ENCODE measurements around the gene EML6. TPM values are rescaled to one million over a fixed set of nuclear protein-coding genes. Genes with fewer than 3 reads are reported as not detected.
A peak's percentile ranks its signal among the peaks of the same experiment; 100 is the strongest.

EML6 gene
- polyA plus RNA-seq, 1 donor = 6.0 TPM

DNA sequence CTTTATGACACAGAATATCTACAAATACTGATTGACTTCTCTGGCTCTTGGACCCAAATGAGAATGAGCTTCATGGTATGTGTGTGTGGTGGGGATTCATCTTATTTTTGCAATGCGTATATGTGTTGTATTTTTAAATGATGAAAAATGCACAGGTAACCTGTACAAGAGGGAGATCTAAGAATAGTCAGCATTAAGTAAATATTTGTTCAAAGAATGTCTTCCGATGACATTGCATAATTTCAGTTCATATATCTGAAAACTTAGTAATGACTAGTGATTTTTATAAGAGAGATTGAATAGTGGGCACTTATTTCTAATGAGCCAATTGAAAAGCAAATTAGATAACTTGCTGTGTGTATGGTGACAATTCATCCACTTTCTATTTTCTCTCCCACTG is 66.4 kb downstream of the EML6 start:
- 50% methylated on average over 2 of the region's 2 CpGs for WGBS (ENCODE audit: insufficient coverage, low lambda C conversion rate)
- no peak overlapping the region for H3K27ac ChIP-seq (ENCODE audit: low read length)
- no peaks in the 10 kb centered on the region for H3K4me1 ChIP-seq (ENCODE audit: control insufficient read depth, insufficient read depth, low read length)
- no peaks in the 10 kb centered on the region for H3K27me3 ChIP-seq (ENCODE audit: control insufficient read depth, insufficient read depth, low read length)
- H3K4me3 ChIP-seq (ENCODE audit: low read length) = no peak overlapping the region
- no peaks in the 10 kb centered on the region for H3K9me3 ChIP-seq (ENCODE audit: control insufficient read depth, low read depth, low read length)
- DNase-seq = no peak
- H3K36me3 ChIP-seq (ENCODE audit: control insufficient read depth, insufficient read depth, low read length) = no peaks in the 10 kb centered on the region

DNA sequence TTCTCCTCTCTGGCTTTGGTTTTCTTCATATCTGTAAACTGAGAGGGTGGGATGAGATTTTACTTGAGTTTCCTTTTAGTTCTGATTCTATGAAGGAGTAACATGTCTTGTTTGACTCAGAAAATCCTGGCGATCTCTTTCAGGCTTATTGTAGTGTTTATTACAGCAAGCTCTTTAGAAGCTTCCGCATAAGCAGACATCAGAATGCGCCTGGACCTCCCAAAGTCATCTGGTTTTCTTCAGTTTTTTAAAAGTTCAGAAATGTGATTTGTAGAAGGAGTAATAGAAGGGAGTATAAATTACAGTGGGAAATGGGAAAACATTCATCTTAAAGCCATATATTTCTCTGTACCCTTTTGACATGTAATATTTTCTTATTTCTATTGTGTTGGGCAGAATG is 68.4 kb downstream of the EML6 start:
- H3K4me1 ChIP-seq (ENCODE audit: control insufficient read depth, insufficient read depth, low read length) = no peaks in the 10 kb centered on the region
- H3K36me3 ChIP-seq (ENCODE audit: control insufficient read depth, insufficient read depth, low read length) = no peaks in the 10 kb centered on the region
- no peaks in the 10 kb centered on the region for H3K9me3 ChIP-seq (ENCODE audit: control insufficient read depth, low read depth, low read length)
- H3K27me3 ChIP-seq (ENCODE audit: control insufficient read depth, insufficient read depth, low read length) = no peaks in the 10 kb centered on the region
- no peak overlapping the region for H3K27ac ChIP-seq (ENCODE audit: low read length)
- WGBS (ENCODE audit: insufficient coverage, low lambda C conversion rate) = 89% methylated on average over 3 of the region's 3 CpGs
- no peak overlapping the region for H3K4me3 ChIP-seq (ENCODE audit: low read length)
- DNase-seq = no peak

- Histone ChIP-seq H3K9me3 (ENCODE audit: control insufficient read depth, low read depth, low read length) (no peaks in the 10 kb centered on the region), H3K27me3 (ENCODE audit: control insufficient read depth, insufficient read depth, low read length) (no peaks in the 10 kb centered on the region), H3K4me3 (ENCODE audit: low read length) (no peak overlapping the region), H3K27ac (ENCODE audit: low read length) (no peak overlapping the region), H3K36me3 (ENCODE audit: control insufficient read depth, insufficient read depth, low read length) (no peaks in the 10 kb centered on the region), H3K4me1 (ENCODE audit: control insufficient read depth, insufficient read depth, low read length) (no peaks in the 10 kb centered on the region)
- no CpG with 5 or more reads among the region's 4 CpGs for WGBS (ENCODE audit: insufficient coverage, low lambda C conversion rate)
- no peak for DNase-seq
Measured at GRCh38 chr2:54797307-54797706, 73.8 kb downstream of the EML6 start.

DNA sequence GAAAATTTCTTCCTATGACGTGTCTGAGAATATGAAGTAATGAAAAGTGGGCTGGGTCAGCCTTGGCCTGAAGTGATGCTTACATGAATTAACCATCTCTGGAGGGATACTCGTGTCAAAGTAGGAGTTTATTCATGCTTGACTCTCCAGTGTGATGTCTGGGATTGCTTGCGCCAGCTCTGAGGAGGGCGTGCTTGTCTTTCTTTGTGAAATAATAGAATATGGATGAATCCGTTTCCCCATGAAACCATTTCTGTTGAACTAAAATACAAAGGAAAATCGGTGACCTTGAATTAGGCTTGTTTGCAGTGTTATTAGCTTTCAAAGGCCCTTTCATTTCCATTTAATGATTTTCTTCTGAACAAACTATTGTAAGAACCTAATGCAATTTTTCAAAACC is 77.9 kb downstream of the EML6 start:
- Histone ChIP-seq H3K4me3 (ENCODE audit: low read length) (no peak overlapping the region), H3K36me3 (ENCODE audit: control insufficient read depth, insufficient read depth, low read length) (no peaks in the 10 kb centered on the region), H3K27ac (ENCODE audit: low read length) (no peak overlapping the region), H3K4me1 (ENCODE audit: control insufficient read depth, insufficient read depth, low read length) (no peaks in the 10 kb centered on the region), H3K27me3 (ENCODE audit: control insufficient read depth, insufficient read depth, low read length) (no peaks in the 10 kb centered on the region), H3K9me3 (ENCODE audit: control insufficient read depth, low read depth, low read length) (no peaks in the 10 kb centered on the region)
- 94% methylated on average over 3 of the region's 6 CpGs for WGBS (ENCODE audit: insufficient coverage, low lambda C conversion rate)
- DNase-seq = no peak

DNA sequence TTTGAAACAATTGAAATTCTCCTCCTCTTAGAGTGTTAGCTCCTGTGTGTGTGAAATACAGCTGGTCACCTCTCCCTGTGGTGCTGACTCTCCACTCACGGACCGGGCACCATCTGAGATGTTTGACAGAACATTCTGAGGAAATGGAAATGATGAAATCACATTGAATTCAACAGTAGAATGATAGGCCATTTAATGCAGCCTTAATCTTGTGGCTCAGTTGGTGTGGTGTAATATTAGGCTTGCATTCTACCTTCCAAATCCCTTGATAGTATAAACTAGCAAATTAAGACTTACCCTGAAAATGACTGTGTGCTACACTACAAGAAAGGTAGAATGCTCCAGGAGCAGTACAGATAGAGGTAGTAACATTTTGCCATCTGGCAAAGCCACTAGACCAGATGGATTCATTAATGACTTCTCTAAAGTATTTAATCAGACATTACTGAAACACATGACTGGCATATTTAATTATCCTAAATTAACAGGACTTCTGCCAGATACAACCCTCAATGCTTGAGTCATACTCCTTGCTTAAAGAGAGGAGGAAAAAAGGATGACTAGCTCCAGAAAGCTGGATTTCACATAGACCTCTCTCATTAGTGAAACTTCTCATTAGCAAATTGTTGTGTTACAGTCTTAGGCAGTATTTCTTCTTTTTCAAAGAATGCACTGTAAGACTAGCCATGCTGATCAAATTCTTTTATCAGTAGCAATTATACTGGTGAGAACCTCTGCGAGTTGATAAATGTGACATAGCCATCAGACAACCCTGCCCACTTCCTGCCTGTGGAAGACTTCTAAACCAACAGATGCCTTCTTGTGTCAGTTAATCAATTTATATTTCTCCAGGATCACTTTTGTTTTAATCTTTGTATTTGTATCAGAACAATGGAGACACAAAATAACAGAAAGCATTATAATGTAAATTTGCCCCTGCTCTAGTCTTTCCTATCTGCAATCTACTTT is 80.6 kb downstream of the EML6 start:
- no CpG with 5 or more reads among the region's 3 CpGs for WGBS (ENCODE audit: insufficient coverage, low lambda C conversion rate)
- Histone ChIP-seq H3K9me3 (ENCODE audit: control insufficient read depth, low read depth, low read length) (no peaks in the 10 kb centered on the region), H3K27me3 (ENCODE audit: control insufficient read depth, insufficient read depth, low read length) (no peaks in the 10 kb centered on the region), H3K36me3 (ENCODE audit: control insufficient read depth, insufficient read depth, low read length) (no peaks in the 10 kb centered on the region), H3K27ac (ENCODE audit: low read length) (no peak overlapping the region), H3K4me1 (ENCODE audit: control insufficient read depth, insufficient read depth, low read length) (no peaks in the 10 kb centered on the region), H3K4me3 (ENCODE audit: low read length) (no peak overlapping the region)
- peak in 1 of 2 donors; percentile 6 for DNase-seq

DNA sequence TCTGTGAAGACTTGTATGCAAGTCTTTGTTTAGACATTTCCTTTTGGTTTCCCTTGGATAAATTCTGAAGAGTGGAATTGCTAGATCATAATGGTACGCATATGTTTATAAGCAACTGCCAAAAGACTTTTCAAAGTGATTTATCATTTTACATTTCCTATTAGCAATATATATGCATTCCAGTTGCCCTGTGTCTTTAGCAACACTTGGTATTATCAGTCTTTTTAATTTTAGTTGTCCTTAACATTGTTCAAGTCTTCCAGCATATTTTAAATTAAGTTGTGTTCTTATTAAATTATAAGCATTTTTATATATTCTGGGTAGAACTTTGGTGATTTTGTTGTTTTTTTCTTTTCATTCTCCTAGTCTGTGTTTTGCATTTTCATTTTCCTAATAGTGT is 81.8 kb downstream of the EML6 start:
- no peaks in the 10 kb centered on the region for H3K36me3 ChIP-seq (ENCODE audit: control insufficient read depth, insufficient read depth, low read length)
- WGBS (ENCODE audit: insufficient coverage, low lambda C conversion rate) = 80% methylated on average over 1 of the region's 1 CpG
- no peaks in the 10 kb centered on the region for H3K4me1 ChIP-seq (ENCODE audit: control insufficient read depth, insufficient read depth, low read length)
- H3K9me3 ChIP-seq (ENCODE audit: control insufficient read depth, low read depth, low read length) = no peaks in the 10 kb centered on the region
- no peak overlapping the region for H3K27ac ChIP-seq (ENCODE audit: low read length)
- H3K27me3 ChIP-seq (ENCODE audit: control insufficient read depth, insufficient read depth, low read length) = no peaks in the 10 kb centered on the region
- DNase-seq = no peak
- H3K4me3 ChIP-seq (ENCODE audit: low read length) = no peak overlapping the region

GRCh38 chr2:54806975-54807374 is 83.5 kb downstream of the EML6 start:
- no peaks in the 10 kb centered on the region for H3K4me1 ChIP-seq (ENCODE audit: control insufficient read depth, insufficient read depth, low read length)
- no peak overlapping the region for H3K4me3 ChIP-seq (ENCODE audit: low read length)
- WGBS (ENCODE audit: insufficient coverage, low lambda C conversion rate) = 100% methylated on average over 2 of the region's 2 CpGs
- H3K36me3 ChIP-seq (ENCODE audit: control insufficient read depth, insufficient read depth, low read length) = no peaks in the 10 kb centered on the region
- no peaks in the 10 kb centered on the region for H3K9me3 ChIP-seq (ENCODE audit: control insufficient read depth, low read depth, low read length)
- H3K27ac ChIP-seq (ENCODE audit: low read length) = no peak overlapping the region
- no peak for DNase-seq
- no peaks in the 10 kb centered on the region for H3K27me3 ChIP-seq (ENCODE audit: control insufficient read depth, insufficient read depth, low read length)

- Histone ChIP-seq H3K27ac (ENCODE audit: low read length) (no peak overlapping the region), H3K4me1 (ENCODE audit: control insufficient read depth, insufficient read depth, low read length) (no peaks in the 10 kb centered on the region), H3K36me3 (ENCODE audit: control insufficient read depth, insufficient read depth, low read length) (no peaks in the 10 kb centered on the region), H3K27me3 (ENCODE audit: control insufficient read depth, insufficient read depth, low read length) (no peaks in the 10 kb centered on the region), H3K4me3 (ENCODE audit: low read length) (no peak overlapping the region), H3K9me3 (ENCODE audit: control insufficient read depth, low read depth, low read length) (no peaks in the 10 kb centered on the region)
- WGBS (ENCODE audit: insufficient coverage, low lambda C conversion rate) = 60% methylated on average over 1 of the region's 1 CpG
- no peak for DNase-seq
Measured at GRCh38 chr2:54808661-54809060, 85.2 kb downstream of the EML6 start.

DNA sequence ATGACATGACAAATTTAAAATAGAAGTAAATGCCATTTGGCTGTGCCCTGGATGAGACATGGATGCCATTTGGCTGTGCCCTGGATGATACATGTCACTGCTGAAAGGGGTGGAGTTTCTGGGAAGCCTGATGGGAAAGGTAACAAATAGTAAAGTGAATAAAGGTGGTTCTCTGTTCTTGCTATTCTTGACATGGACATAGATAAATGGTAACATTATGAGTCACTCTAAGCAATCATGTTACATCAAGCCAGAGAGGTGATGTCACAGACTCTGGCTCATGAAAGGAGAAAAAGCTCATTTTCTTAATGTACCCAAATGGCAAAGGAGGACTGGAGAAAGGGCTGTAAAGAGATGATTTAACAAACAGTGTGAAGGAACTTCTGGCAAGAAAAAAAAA is 86.4 kb downstream of the EML6 start:
- Histone ChIP-seq H3K27ac (ENCODE audit: low read length) (no peak overlapping the region), H3K27me3 (ENCODE audit: control insufficient read depth, insufficient read depth, low read length) (no peaks in the 10 kb centered on the region), H3K36me3 (ENCODE audit: control insufficient read depth, insufficient read depth, low read length) (no peaks in the 10 kb centered on the region), H3K9me3 (ENCODE audit: control insufficient read depth, low read depth, low read length) (no peaks in the 10 kb centered on the region), H3K4me1 (ENCODE audit: control insufficient read depth, insufficient read depth, low read length) (no peaks in the 10 kb centered on the region), H3K4me3 (ENCODE audit: low read length) (no peak overlapping the region)
- DNase-seq = no peak

DNA sequence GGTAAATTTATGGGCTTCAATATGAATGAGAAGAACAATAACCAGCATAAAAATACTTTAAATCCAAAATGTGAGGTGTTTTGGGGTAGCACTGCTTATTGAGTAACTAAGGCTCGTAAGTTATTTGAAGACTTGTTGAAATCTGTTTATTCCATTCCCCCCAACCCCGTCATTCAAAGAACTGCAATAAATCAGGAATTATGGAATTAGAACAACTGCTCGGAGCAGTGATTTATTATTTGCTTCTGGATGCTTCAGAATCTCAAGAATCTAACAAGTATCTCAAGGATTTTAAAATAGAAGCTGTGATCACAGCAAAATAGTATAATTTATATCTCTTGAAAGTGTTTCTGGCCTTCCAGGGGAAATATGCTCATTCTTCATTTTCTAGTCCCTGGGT is 86.8 kb downstream of the EML6 start:
- Histone ChIP-seq H3K4me3 (ENCODE audit: low read length) (no peak overlapping the region), H3K9me3 (ENCODE audit: control insufficient read depth, low read depth, low read length) (no peaks in the 10 kb centered on the region), H3K36me3 (ENCODE audit: control insufficient read depth, insufficient read depth, low read length) (no peaks in the 10 kb centered on the region), H3K4me1 (ENCODE audit: control insufficient read depth, insufficient read depth, low read length) (no peaks in the 10 kb centered on the region), H3K27me3 (ENCODE audit: control insufficient read depth, insufficient read depth, low read length) (no peaks in the 10 kb centered on the region), H3K27ac (ENCODE audit: low read length) (no peak overlapping the region)
- 100% methylated on average over 1 of the region's 3 CpGs for WGBS (ENCODE audit: insufficient coverage, low lambda C conversion rate)
- no peak for DNase-seq

DNA sequence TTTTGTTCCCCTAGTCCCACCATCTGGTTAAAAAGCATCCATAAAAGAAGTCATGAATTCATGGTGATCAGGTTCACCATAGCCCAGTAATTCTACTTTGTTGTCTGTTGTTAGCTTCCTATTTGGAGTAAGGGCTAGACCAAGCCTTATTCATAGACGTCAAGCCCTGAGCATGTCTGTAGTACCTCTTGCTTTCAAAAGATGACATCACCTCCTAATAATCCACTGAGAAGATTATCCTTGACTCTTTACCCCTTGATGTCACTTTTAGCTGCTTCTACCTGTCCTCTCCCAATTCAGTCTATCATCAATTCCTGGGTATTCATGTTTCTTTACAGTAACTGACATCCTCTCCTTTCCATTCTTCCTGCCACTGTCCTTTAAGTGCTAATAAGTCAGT is 90.1 kb downstream of the EML6 start:
- Histone ChIP-seq H3K4me1 (ENCODE audit: control insufficient read depth, insufficient read depth, low read length) (no peaks in the 10 kb centered on the region), H3K4me3 (ENCODE audit: low read length) (no peak overlapping the region), H3K27me3 (ENCODE audit: control insufficient read depth, insufficient read depth, low read length) (no peaks in the 10 kb centered on the region), H3K9me3 (ENCODE audit: control insufficient read depth, low read depth, low read length) (no peaks in the 10 kb centered on the region), H3K27ac (ENCODE audit: low read length) (no peak overlapping the region), H3K36me3 (ENCODE audit: control insufficient read depth, insufficient read depth, low read length) (no peaks in the 10 kb centered on the region)
- no CpG with 5 or more reads among the region's 1 CpG for WGBS (ENCODE audit: insufficient coverage, low lambda C conversion rate)
- no peak for DNase-seq

Data from large intestine (tissue), 3 donors.